ENCODE measurements around the gene ATG101. TPM values are rescaled to one million over a fixed set of nuclear protein-coding genes. Genes with fewer than 3 reads are reported as not detected.

Gene ATG101
- total and polyA plus RNA-seq, 2 donors (not counting 1 experiment from before 2014, with no cell fraction given): 19.4 to 50.3 TPM

DNA sequence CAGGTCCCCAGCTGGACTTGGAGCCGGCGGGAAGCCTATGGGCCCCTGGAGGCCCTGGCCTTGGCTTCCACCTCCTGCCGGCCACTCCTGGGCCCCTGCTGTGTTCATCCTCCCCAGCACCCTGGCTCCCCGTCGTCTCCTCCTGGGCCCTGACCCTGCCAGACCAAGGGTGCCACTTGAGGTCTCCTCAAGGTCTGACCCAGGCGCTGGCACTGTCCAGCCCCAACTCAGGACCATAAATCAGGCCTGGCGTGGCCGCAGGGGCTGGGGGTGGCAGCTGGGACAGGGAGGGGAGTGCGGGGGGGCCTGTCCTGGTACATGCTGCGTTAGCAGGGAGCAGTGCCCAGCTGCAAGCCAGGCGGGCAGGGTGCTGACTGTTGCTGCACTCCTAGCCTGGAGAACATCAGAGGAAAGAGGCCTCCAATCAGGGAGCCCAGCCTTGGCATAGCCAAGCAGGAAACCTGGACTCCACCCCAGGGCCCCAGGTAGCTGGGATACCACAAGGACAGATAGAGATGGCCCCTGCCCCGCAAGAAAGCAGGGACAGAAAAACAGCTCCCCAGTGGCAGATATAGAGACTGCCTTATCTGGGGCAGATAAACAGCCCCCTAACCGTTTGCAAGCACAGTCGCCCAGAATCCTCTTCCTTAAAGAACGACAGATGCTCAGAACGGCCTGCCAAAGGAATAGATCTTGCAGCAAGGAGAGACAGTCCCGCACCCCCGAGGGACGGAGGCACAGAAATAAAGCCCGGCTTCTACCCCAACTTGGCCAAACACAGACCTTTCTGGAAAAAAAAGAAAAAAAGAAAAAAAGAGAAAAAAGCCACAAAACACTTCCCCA lies 6.5 kb upstream of the ATG101 start:
- POLR2A ChIA-PET: no interaction called here
- no peak for ATAC-seq (ENCODE audit: low read depth)
- Histone ChIP-seq H3K9ac (ENCODE audit: low read length) (no peak overlapping the region), H3K36me3 (replicated peaks in 1 of 2; ENCODE audit: control extremely low read depth in 1 of 2, control insufficient read depth in 1 of 2, extremely low read depth in 1 of 2, insufficient read depth in 2 of 2, low read length in 1 of 2) (peaks cover 0 to 9% of the 10 kb centered on the region in 2 experiments), H3K27ac (ENCODE audit: low read length in 2 of 2) (no peak overlapping the region), H2AFZ (ENCODE audit: insufficient read depth, low read depth, low read length, poor library complexity, severe bottlenecking) (no peak overlapping the region), H3K4me3 (ENCODE audit: control extremely low read depth in 1 of 5, extremely low read depth in 1 of 5, insufficient read depth in 1 of 5, low read depth in 2 of 5, low read length in 4 of 5) (no peak overlapping the region), H3K4me2 (replicated peaks; ENCODE audit: low read depth, low read length, poor library complexity, severe bottlenecking) (no peak overlapping the region), H3K27me3 (replicated peaks in 1 of 4; ENCODE audit: control extremely low read depth in 1 of 4, control insufficient read depth in 3 of 4, insufficient read depth in 4 of 4, low read length in 3 of 4) (peaks cover 0 to 5% (median 0%) of the 10 kb centered on the region in 4 experiments), H4K20me1 (ENCODE audit: control insufficient read depth, insufficient read depth, low read length, poor library complexity, severe bottlenecking) (no peaks in the 10 kb centered on the region), H3K9me3 (ENCODE audit: control extremely low read depth in 1 of 3, control insufficient read depth in 2 of 3, insufficient read depth in 1 of 3, low read length in 2 of 3) (no peaks in the 10 kb centered on the region), H3K79me2 (ENCODE audit: control insufficient read depth, insufficient read depth, low read length) (no peaks in the 10 kb centered on the region), H3K4me1 (ENCODE audit: control insufficient read depth in 2 of 2, insufficient read depth in 2 of 2, low read length in 2 of 2) (no peaks in the 10 kb centered on the region)
- no peak for DNase-seq
- Mint-ChIP-seq H3K4me3 (no peak overlapping the region), H3K27me3 (peaks cover 7% of the 10 kb centered on the region), H3K27ac (no peak overlapping the region), H3K9me3 (ENCODE audit: insufficient read depth) (no peaks in the 10 kb centered on the region), H3K4me1 (no peaks in the 10 kb centered on the region)
- intact Hi-C loops (cut with micrococcal nuclease): no loop called here
- TF ChIP-seq, protein P1, sequence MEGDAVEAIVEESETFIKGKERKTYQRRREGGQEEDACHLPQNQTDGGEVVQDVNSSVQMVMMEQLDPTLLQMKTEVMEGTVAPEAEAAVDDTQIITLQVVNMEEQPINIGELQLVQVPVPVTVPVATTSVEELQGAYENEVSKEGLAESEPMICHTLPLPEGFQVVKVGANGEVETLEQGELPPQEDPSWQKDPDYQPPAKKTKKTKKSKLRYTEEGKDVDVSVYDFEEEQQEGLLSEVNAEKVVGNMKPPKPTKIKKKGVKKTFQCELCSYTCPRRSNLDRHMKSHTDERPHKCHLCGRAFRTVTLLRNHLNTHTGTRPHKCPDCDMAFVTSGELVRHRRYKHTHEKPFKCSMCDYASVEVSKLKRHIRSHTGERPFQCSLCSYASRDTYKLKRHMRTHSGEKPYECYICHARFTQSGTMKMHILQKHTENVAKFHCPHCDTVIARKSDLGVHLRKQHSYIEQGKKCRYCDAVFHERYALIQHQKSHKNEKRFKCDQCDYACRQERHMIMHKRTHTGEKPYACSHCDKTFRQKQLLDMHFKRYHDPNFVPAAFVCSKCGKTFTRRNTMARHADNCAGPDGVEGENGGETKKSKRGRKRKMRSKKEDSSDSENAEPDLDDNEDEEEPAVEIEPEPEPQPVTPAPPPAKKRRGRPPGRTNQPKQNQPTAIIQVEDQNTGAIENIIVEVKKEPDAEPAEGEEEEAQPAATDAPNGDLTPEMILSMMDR (IDR thresholded peaks at IDR 0.05): no peak
- no peak for TF ChIP-seq EZH2 (IDR thresholded peaks at IDR 0.05; ENCODE audit: borderline replicate concordance, insufficient read depth, low read depth, low read length, poor library complexity, severe bottlenecking)
- CTCF ChIA-PET: interaction anchor here (34.6 kb wide), 1 partner anchor 30 kb away, joined by 1315 read pairs; no protein-coding TSS in a partner anchor
- WGBS (ENCODE audit: insufficient coverage): 95% methylated on average over 20 of the region's 20 CpGs
